Inflammatory macrophage treated with lipopolysaccharide for 4 hours (primary cell): ENCODE measurements around the gene ZNF202.
A peak's percentile ranks its signal among the peaks of the same experiment; 100 is the strongest.
"Not testable (repeated sequence)": the region's sequence is repeated elsewhere in the genome, so short reads cannot be mapped to it uniquely, and the experiment has no call there.

Source experiments
- DNase-seq: peaks from one replicate; pipeline ENCODE4 v3.0.0-alpha.2; 2020

The ZNF202 gene

GRCh38 chr11:123741159-123742030, at the start of gene ZNF202:
ZNF202 (minus strand) TSS chr11:123741660; CDS start chr11:123730888, 10,772 bp downstream.
- DNase-seq, result peak; percentile 89

DNA sequence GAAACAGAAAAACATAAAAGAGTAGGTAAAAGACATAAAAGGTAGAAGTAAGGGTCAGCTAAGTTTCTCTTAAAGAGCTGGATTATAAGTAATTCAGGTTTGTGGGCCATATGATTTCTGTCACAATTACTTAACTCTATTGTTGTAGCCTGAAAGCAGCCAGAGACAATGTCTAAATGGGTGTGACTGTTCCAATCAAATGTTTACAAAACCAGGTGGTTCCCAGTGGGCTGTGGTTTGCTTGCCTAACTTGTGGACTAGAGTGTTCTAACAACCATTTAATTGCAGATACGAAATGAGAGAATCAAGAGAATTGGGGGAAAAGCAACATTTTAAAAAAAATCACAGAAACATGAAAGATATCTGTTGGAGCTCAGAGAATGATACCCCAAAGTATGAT, 42.1 kb upstream of the ZNF202 start:
- DNase-seq, result no peak

GRCh38 chr11:123778511-123778910, 37.1 kb upstream of the ZNF202 start:
- DNase-seq, result no peak

DNA sequence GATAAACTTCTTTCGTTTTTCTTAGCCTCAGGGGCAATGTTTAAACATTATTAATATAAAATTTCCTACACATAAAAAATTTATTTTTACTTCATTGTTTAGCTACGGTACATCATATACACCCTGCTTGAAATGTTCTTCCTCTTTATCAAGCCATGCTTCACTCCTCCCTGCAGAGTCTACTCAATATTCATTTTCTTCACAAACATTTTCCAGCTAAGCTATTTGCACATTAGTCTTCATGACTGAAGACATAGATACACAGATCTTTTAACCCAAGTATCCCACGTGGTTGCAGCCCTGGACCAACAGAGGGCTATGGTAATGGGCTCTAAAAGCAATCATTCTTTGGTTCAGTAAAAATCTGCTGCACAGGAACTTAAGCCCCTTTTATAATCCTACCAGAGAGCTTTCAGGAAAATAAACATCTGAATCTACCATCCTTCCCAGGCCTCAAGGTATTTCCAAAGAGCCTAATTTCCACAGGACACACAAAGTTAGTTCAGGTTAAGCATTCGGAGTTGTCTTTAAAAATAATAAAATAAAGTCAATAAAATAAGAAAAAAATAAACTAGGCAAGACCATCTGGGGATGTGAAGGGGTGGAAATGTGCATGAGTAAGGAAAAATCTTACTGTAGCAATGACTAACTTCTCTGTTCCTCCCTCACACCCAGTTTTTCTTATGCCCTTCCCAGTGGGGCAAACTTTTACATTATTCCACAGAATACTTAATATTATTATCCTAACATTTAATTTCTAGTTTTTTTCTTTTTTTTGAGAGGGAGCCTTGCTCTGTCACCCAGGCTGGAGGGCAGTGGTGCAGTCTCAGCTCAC, 34.5 kb upstream of the ZNF202 start:
- DNase-seq, result no peak

DNA sequence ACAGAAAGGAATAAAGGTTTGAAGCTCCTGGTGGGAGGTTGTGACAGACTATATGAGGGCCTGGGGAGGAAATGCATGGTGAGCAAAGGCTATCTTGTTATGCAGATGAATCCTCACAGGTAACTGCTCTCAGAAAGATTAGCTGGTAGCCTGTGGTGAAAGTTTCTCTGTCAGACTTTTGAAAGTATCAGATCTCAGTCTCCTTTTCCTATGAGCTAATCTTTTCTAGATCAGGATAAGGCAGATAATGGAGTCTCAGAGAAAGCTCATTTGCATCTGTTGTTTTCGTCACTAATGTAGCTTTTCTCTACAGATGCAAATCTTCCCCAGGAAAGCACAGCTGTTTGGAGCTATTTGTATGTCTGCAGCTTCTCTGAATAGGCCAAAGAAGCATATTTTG, 33.8 kb upstream of the ZNF202 start:
- DNase-seq, result no peak

- DNase-seq, result no peak
Observed at GRCh38 chr11:123773959-123774358, 32.5 kb upstream of the ZNF202 start.

GRCh38 chr11:123773026-123773425, 31.6 kb upstream of the ZNF202 start:
- no peak for DNase-seq

- DNase-seq, result no peak
Observed at GRCh38 chr11:123771664-123772063, 30.2 kb upstream of the ZNF202 start.

- DNase-seq, result no peak
Observed at GRCh38 chr11:123770712-123771111, 29.3 kb upstream of the ZNF202 start.

DNA sequence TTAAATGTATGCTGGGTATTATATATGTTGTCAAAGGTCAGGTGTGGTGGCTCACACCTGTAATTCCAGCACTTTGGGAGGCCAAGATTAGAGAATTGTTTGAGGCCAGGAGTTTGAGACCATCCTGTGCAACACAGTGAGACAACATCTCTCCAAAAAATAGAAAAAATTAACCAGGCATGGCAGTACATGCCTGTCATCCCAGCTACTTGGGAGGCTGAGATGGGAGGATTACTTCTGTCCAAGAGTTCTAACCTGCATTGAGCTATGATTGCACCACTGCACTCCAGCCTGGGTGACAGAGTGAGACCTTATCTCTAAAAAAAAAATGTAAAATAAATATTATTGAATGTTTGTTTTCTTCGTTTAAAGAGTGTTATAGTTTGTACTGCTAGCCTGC, 24.1 kb upstream of the ZNF202 start:
- DNase-seq, result no peak

GRCh38 chr11:123762422-123762821, 21.0 kb upstream of the ZNF202 start:
- DNase-seq, result no peak

DNA sequence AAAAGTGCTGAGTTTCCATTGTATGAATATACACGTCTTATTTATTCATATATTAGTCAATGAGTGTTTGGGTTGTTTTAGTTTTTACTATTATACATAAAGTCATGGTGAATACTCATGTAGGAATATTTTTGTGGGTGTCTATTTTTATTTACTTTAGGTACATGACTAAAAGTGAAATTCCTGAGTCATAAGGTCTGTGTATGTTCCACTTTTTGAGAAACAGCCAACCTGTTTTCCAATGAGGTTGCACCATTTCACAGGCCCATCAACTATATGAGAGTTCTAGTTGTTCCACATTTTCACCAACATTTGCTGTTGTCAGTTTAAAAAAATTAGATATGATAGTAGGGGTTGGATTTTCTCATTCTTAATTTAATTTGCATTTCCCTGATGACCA, 19.4 kb upstream of the ZNF202 start:
- no peak for DNase-seq

DNA sequence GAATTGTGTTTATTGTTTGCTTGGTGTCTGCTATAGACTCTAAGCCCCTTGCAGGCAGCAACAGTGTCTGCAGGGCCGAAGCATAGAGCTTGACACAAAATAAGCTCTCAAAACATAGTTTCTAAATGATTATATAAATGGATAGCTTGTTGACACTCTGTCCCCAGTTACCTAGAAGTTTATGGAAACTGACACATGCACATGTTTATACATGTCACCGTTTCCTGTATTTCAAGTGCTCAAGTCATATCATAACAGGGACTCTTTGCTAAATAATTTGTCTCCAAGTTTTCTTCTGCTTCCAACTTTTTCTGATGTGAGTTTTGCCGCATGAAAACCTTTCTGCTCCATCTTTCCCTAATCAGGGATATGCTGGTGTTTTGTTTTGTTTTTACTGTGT, 16.5 kb upstream of the ZNF202 start:
- DNase-seq, result no peak

- no peak for DNase-seq
Observed at GRCh38 chr11:123755813-123756212, 14.4 kb upstream of the ZNF202 start.

DNA sequence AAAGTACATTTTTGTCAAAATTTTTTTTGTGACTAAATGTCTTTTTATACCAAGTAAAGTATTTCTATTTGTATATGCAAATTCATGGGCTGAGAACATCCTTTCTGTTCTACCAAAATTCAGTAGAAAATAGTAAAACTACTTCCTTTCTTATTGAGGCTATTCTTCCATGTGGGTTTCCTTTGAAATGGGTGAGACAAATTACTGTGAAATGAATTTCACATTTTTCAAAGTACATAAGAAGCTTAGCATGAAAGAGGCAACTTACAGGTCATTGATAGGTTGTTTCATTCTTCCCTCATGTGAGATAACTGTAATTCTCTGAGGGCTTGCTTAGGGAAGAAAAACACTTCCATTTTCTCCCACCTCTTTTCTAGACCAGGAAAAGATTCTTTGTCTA, 13.9 kb upstream of the ZNF202 start:
- no peak for DNase-seq

DNA sequence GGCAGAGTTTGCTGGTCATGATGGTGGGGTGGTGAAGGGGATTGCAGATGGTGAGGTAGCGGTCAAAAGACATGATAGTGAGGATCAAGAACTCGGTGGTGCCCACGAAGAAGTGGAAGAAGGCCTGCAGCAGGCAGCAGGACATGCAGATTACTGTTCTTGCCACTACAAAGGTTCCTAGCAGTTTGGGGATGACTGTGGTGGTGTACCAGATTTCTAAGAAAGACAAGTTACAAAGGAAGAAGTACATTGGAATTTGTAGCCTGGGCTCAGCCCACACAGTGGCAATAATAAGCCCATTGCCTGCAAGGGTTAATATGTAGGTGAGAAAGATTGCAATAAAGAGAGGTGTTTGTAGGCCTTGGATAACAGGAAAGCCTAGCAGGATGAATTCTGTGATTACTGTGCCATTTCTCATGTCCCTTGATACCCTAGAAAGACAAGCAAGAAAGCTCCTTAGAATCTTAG, 12.7 kb upstream of the ZNF202 start, which contains the start of gene OR6X1:
Gene OR6X1, minus strand, starts transcription at position 418 of the 468 bp plus-strand sequence. Its CDS starts 0 bp downstream, at position 418.
- no peak for DNase-seq

DNA sequence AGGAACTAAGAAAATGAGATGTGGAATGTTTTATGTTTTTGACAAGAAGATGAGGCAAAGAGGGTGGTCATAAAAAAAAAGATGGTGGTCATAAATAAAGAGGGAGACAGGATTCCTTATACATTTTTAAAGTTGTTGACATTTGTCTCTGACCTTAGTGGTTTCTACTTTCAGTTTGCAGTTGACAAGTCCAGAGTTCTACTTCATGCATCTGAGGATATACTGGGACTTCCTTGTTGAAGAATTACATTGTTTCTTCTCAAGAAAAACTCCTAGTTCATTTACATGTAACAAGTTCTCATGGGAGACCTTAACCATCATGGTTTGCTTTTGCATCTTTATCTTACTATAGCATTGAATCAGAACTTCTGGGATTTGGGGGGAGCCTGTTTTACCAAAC, 11.7 kb upstream of the ZNF202 start:
- DNase-seq, result no peak

DNA sequence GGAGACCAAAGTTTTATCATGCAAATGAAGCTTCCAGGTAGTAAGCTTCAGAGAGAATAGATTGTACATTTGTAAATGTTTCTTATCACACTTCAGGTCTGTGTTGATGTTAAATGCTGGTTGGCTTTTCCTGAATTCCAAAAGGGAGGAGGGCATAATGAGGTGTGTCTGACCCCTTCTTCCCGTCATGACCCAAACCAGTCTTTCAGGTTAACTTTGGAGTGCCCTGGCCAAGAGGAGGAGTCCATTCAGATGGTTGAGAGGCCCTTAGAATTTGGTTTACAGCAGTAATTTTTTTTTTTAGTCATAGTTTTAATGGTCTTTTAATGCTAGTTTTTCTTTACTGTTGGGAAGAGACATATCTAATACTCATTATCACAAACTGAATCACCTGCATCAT, 10.3 kb upstream of the ZNF202 start:
- no peak for DNase-seq

- DNase-seq, result not testable (repeated sequence)
Observed at GRCh38 chr11:123748349-123748748, 6.9 kb upstream of the ZNF202 start.

DNA sequence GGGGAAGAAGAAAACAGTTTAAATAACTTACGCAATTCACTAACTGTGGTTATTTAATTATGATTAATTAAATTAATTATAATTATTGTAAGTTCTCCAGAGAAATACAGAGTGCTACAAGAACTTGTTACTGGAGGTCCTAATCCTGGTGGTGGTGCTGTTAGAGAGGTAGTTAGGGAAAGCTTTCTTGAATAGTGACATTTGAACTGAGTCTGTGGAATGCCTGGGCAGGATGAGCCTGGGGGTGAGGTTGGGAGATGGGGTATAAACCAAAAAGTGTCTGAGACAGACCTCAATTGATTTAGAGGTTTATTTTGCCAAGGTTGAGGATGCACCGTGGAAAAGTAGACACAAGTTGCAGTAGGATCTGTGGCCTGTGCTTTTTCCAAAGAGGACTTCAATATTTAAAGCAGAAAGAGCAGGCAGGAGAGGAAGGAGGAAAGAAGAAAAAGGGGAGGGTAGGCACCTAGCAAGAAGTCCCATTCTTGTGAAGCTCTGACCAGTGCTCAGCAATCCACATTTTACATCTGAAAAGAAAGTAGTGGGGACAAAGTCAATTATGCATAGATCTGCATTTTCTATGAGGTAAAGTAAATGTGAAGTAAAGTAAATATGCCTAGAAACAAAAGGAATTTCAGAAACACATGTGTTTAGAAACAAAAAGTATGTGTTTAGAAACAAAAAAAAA, 4.4 kb upstream of the ZNF202 start:
- DNase-seq, result no peak

- DNase-seq, result no peak
Observed at GRCh38 chr11:123742724-123743120, 1.3 kb upstream of the ZNF202 start.

- DNase-seq, result no peak
Observed at GRCh38 chr11:123742031-123742723, 717 bp upstream of the ZNF202 start.

DNA sequence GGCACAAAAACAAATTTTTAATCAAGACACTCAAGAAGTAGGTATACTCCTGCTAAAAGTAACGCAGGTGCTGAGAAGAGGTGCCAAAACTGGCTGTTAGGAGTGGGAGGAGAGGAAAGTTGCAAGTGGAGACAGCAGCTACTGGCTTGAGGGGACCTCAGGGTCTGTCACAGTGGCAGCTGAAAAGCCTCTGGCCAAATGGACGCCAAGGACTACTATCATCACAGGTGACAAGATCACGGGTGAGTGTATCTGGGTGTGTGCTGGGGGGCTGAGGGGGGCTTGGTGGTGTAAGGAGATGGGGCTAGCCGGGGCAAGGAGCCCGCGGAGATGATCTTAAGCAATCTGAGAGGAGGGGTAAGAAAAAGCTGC, 687 bp downstream of the ZNF202 start:
- DNase-seq, result peak; percentile 7
